Activated naive CD4-positive, alpha-beta T cell treated with anti-CD3 and anti-CD28 coated beads, Interleukin-2, amount 10 ng/mL, durations not matched to agents 7 days and 5 days (primary cell): ENCODE results near the gene NEK9.

Experiments used
- CTCF ChIA-PET: fragments of 350-600 bp; sonication (Branson Sonifier 250); formaldehyde crosslinking; loops from one replicate; lab custom pipeline; 2021; ENCODE audit warnings: antibody characterized with exemption; lab: Charles Lee
- DNase-seq: peaks from one replicate; pipeline ENCODE4 v3.0.0-alpha.2; 2020
- H3K27ac Mint-ChIP-seq: one replicate; pipeline ENCODE4 v1.8.0; 2021; ENCODE audit warnings: mild to moderate bottlenecking, moderate library complexity, mixed read lengths
- H3K27me3 Mint-ChIP-seq: one replicate; pipeline ENCODE4 v1.8.0; 2021; ENCODE audit warnings: mild to moderate bottlenecking, mixed read lengths
- H3K36me3 Mint-ChIP-seq: one replicate; pipeline ENCODE4 v1.8.0; 2021; ENCODE audit warnings: mixed read lengths
- H3K4me1 Mint-ChIP-seq: one replicate; pipeline ENCODE4 v1.8.0; 2021; ENCODE audit warnings: mixed read lengths
- H3K4me3 Mint-ChIP-seq: one replicate; pipeline ENCODE4 v1.8.0; 2021; ENCODE audit warnings: mild to moderate bottlenecking, moderate library complexity, mixed read lengths
- H3K9me3 Mint-ChIP-seq: one replicate; pipeline ENCODE4 v1.8.0; 2021; ENCODE audit warnings: mixed read lengths

The NEK9 gene

GRCh38 chr14:75064205-75064567, 62.7 kb downstream of the NEK9 start:
- CTCF ChIA-PET: interaction anchor here (2.3 kb wide), 1 partner anchor 24 kb away, joined by 13 read pairs; no protein-coding TSS in a partner anchor
- no peaks in the 10 kb centered on the region for H3K27me3 Mint-ChIP-seq
- no peak for DNase-seq
- H3K4me1 Mint-ChIP-seq: peaks cover 47% of the 10 kb centered on the region
- H3K9me3 Mint-ChIP-seq: peaks cover 3% of the 10 kb centered on the region
- peak overlapping the region; percentile 94 for H3K27ac Mint-ChIP-seq
- H3K4me3 Mint-ChIP-seq: peak overlapping the region; percentile 99
- peaks cover 24% of the 10 kb centered on the region for H3K36me3 Mint-ChIP-seq

- DNase-seq: peak; percentile 94
- peaks cover 3% of the 10 kb centered on the region for H3K9me3 Mint-ChIP-seq
- H3K4me3 Mint-ChIP-seq: peak within 1 kb of the TSS; percentile 99
- peaks cover 28% of the 10 kb centered on the region for H3K36me3 Mint-ChIP-seq
- CTCF ChIA-PET: interaction anchor here (1.0 to 2.3 kb wide), 3 partner anchors 20 to 118 kb away, joined by 3 to 13 read pairs (median 5); no protein-coding TSS in a partner anchor
- H3K4me1 Mint-ChIP-seq: peaks cover 47% of the 10 kb centered on the region
- H3K27me3 Mint-ChIP-seq: no peaks in the 10 kb centered on the region
- H3K27ac Mint-ChIP-seq: peak within 1 kb of the TSS; percentile 94
Measured at GRCh38 chr14:75063491-75064204, 63.2 kb downstream of the NEK9 start, which contains the start of gene ACYP1. Gene ACYP1 (minus strand): TSS chr14:75064024. CDS start chr14:75063553, 471 bp downstream.

- Mint-ChIP-seq H3K27ac (peak overlapping the region; percentile 94), H3K4me1 (peaks cover 48% of the 10 kb centered on the region), H3K27me3 (no peaks in the 10 kb centered on the region), H3K9me3 (peaks cover 3% of the 10 kb centered on the region), H3K4me3 (peak overlapping the region; percentile 99), H3K36me3 (peaks cover 32% of the 10 kb centered on the region)
- DNase-seq: no peak
- CTCF ChIA-PET: interaction anchor here (1.0 to 2.3 kb wide), 3 partner anchors 21 to 117 kb away, joined by 3 to 13 read pairs (median 5); no protein-coding TSS in a partner anchor
Measured at GRCh38 chr14:75063013-75063412, 63.8 kb downstream of the NEK9 start.

- Mint-ChIP-seq H3K27me3 (no peaks in the 10 kb centered on the region), H3K4me1 (peaks cover 60% of the 10 kb centered on the region), H3K27ac (no peak overlapping the region), H3K9me3 (peaks cover 3% of the 10 kb centered on the region), H3K4me3 (no peak overlapping the region), H3K36me3 (peaks cover 44% of the 10 kb centered on the region)
- DNase-seq: no peak
- CTCF ChIA-PET: no interaction called here
Measured at GRCh38 chr14:75060420-75060819, 66.4 kb downstream of the NEK9 start.

GRCh38 chr14:75059642-75060041, 67.2 kb downstream of the NEK9 start:
- CTCF ChIA-PET: no interaction called here
- H3K36me3 Mint-ChIP-seq: peaks cover 49% of the 10 kb centered on the region

GRCh38 chr14:75054421-75054820, 72.4 kb downstream of the NEK9 start:
- Mint-ChIP-seq H3K9me3 (no peaks in the 10 kb centered on the region), H3K36me3 (peaks cover 46% of the 10 kb centered on the region), H3K27me3 (peaks cover 4% of the 10 kb centered on the region), H3K27ac (no peak overlapping the region), H3K4me1 (peaks cover 60% of the 10 kb centered on the region), H3K4me3 (no peak overlapping the region)
- CTCF ChIA-PET: no interaction called here
- no peak for DNase-seq

More at GRCh38 chr14:75059642-75060041, 67.2 kb downstream of the NEK9 start:
- peaks cover 3% of the 10 kb centered on the region for H3K9me3 Mint-ChIP-seq
- peaks cover 59% of the 10 kb centered on the region for H3K4me1 Mint-ChIP-seq
- no peak for DNase-seq
- H3K27me3 Mint-ChIP-seq: no peaks in the 10 kb centered on the region
- H3K4me3 Mint-ChIP-seq: no peak overlapping the region
- no peak overlapping the region for H3K27ac Mint-ChIP-seq

- CTCF ChIA-PET: no interaction called here
- H3K36me3 Mint-ChIP-seq: peaks cover 42% of the 10 kb centered on the region
- DNase-seq: no peak
- peaks cover 4% of the 10 kb centered on the region for H3K27me3 Mint-ChIP-seq
- H3K27ac Mint-ChIP-seq: no peak overlapping the region
- no peaks in the 10 kb centered on the region for H3K9me3 Mint-ChIP-seq
- H3K4me1 Mint-ChIP-seq: peaks cover 57% of the 10 kb centered on the region
- no peak overlapping the region for H3K4me3 Mint-ChIP-seq
Measured at GRCh38 chr14:75053396-75054291, 73.2 kb downstream of the NEK9 start.

- peak overlapping the region; percentile 86 for H3K4me3 Mint-ChIP-seq
- peaks cover 54% of the 10 kb centered on the region for H3K4me1 Mint-ChIP-seq
- H3K36me3 Mint-ChIP-seq: peaks cover 41% of the 10 kb centered on the region
- no peaks in the 10 kb centered on the region for H3K9me3 Mint-ChIP-seq
- H3K27me3 Mint-ChIP-seq: peaks cover 4% of the 10 kb centered on the region
- CTCF ChIA-PET: no interaction called here
- DNase-seq: no peak
- H3K27ac Mint-ChIP-seq: peak overlapping the region; percentile 88
Measured at GRCh38 chr14:75051556-75051899, 75.3 kb downstream of the NEK9 start.

GRCh38 chr14:75050852-75051555, 75.8 kb downstream of the NEK9 start, which contains the start of gene MLH3:
Gene MLH3 (minus strand): TSS chr14:75051467. CDS start chr14:75049655, 1,812 bp downstream.
- Mint-ChIP-seq H3K27me3 (peaks cover 4% of the 10 kb centered on the region), H3K9me3 (no peaks in the 10 kb centered on the region), H3K4me1 (peaks cover 51% of the 10 kb centered on the region), H3K27ac (peak within 1 kb of the TSS; percentile 88), H3K4me3 (peak within 1 kb of the TSS; percentile 86), H3K36me3 (peaks cover 41% of the 10 kb centered on the region)
- DNase-seq: peak; percentile 81
- CTCF ChIA-PET: interaction anchor here (1.0 kb wide), 1 partner anchor 107 kb away, joined by 4 read pairs; no protein-coding TSS in a partner anchor

- DNase-seq: no peak
- H3K27me3 Mint-ChIP-seq: peaks cover 4% of the 10 kb centered on the region
- no peak overlapping the region for H3K27ac Mint-ChIP-seq
- peak overlapping the region; percentile 86 for H3K4me3 Mint-ChIP-seq
- H3K9me3 Mint-ChIP-seq: no peaks in the 10 kb centered on the region
- peaks cover 48% of the 10 kb centered on the region for H3K4me1 Mint-ChIP-seq
- H3K36me3 Mint-ChIP-seq: peaks cover 32% of the 10 kb centered on the region
- CTCF ChIA-PET: interaction anchor here (1.3 to 2.2 kb wide), 3 partner anchors 102 to 191 kb away, joined by 3 to 6 read pairs (median 4); no protein-coding TSS in a partner anchor
Measured at GRCh38 chr14:75049731-75050201, 77.1 kb downstream of the NEK9 start.

GRCh38 chr14:75049136-75049535, 77.7 kb downstream of the NEK9 start:
- Mint-ChIP-seq H3K4me3 (no peak overlapping the region), H3K4me1 (peaks cover 47% of the 10 kb centered on the region), H3K36me3 (peaks cover 27% of the 10 kb centered on the region)

GRCh38 chr14:75048101-75048500, 78.7 kb downstream of the NEK9 start:
- CTCF ChIA-PET: interaction anchor here (1.3 to 2.2 kb wide), 3 partner anchors 40 to 142 kb away, joined by 3 to 6 read pairs (median 4); no protein-coding TSS in a partner anchor
- H3K36me3 Mint-ChIP-seq: peaks cover 21% of the 10 kb centered on the region
- H3K9me3 Mint-ChIP-seq: no peaks in the 10 kb centered on the region

More at GRCh38 chr14:75049136-75049535, 77.7 kb downstream of the NEK9 start:
- peaks cover 4% of the 10 kb centered on the region for H3K27me3 Mint-ChIP-seq
- CTCF ChIA-PET: interaction anchor here (0.9 to 2.2 kb wide), 6 partner anchors 39 to 190 kb away, joined by 3 to 6 read pairs (median 4); no protein-coding TSS in a partner anchor
- no peak for DNase-seq
- no peak overlapping the region for H3K27ac Mint-ChIP-seq
- H3K9me3 Mint-ChIP-seq: no peaks in the 10 kb centered on the region

GRCh38 chr14:75047506-75047905, 79.3 kb downstream of the NEK9 start:
- H3K27me3 Mint-ChIP-seq: peaks cover 4% of the 10 kb centered on the region
- CTCF ChIA-PET: interaction anchor here (1.9 kb wide), 1 partner anchor 142 kb away, joined by 4 read pairs; no protein-coding TSS in a partner anchor
- peaks cover 15% of the 10 kb centered on the region for H3K36me3 Mint-ChIP-seq
- H3K4me3 Mint-ChIP-seq: no peak overlapping the region
- no peak overlapping the region for H3K27ac Mint-ChIP-seq
- H3K4me1 Mint-ChIP-seq: peaks cover 32% of the 10 kb centered on the region
- no peaks in the 10 kb centered on the region for H3K9me3 Mint-ChIP-seq
- DNase-seq: no peak

More at GRCh38 chr14:75048101-75048500, 78.7 kb downstream of the NEK9 start:
- Mint-ChIP-seq H3K4me1 (peaks cover 38% of the 10 kb centered on the region), H3K27ac (no peak overlapping the region), H3K4me3 (no peak overlapping the region), H3K27me3 (peaks cover 4% of the 10 kb centered on the region)
- no peak for DNase-seq
